Measurements from ENCODE around the gene MTG2.

DNA sequence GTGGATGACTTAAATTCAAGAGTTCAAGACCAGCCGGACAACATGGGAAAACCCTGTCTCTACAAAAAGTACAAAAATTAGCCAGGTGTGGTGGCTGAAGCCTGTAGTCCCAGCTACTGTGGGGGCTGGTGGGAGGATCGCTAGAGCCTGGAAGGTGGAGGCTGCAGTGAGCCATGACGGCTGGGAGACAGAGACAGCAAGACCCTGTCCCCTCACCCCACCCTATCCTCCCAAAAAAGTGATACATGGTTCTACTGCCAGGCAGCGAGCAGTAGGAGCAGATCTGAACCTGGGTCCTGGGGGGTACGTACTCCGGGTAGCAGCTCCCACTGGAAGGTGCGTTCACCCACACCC lies 41.8 kb upstream of the MTG2 start:
- no peak for TF ChIP-seq BHLHE40 (IDR thresholded peaks at IDR 0.05; ENCODE audit: low read depth, low read length)
- TF ChIP-seq, protein P1, sequence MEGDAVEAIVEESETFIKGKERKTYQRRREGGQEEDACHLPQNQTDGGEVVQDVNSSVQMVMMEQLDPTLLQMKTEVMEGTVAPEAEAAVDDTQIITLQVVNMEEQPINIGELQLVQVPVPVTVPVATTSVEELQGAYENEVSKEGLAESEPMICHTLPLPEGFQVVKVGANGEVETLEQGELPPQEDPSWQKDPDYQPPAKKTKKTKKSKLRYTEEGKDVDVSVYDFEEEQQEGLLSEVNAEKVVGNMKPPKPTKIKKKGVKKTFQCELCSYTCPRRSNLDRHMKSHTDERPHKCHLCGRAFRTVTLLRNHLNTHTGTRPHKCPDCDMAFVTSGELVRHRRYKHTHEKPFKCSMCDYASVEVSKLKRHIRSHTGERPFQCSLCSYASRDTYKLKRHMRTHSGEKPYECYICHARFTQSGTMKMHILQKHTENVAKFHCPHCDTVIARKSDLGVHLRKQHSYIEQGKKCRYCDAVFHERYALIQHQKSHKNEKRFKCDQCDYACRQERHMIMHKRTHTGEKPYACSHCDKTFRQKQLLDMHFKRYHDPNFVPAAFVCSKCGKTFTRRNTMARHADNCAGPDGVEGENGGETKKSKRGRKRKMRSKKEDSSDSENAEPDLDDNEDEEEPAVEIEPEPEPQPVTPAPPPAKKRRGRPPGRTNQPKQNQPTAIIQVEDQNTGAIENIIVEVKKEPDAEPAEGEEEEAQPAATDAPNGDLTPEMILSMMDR (conservative IDR thresholded peaks at IDR 0.05; ENCODE audit: low read depth, low read length), result no peak
- no peak for TF ChIP-seq RFX5 (IDR thresholded peaks at IDR 0.05; ENCODE audit: low read depth, low read length)
- TF ChIP-seq POLR2A (IDR thresholded peaks at IDR 0.05; ENCODE audit: low read depth, low read length), result no peak

All from IMR-90 (cell line).